GM12891 (cell line): ENCODE data around the gene CS.

ENCODE experiments used
- DNase-seq: peaks from one replicate; pipeline ENCODE4 v3.0.0; 2011; ENCODE audit warnings: low spot score; ENCODE audit not compliant: insufficient read length
- FAIRE-seq: peaks from 2 replicates; lab custom pipeline; 2011; peaks lifted over from hg19 to GRCh38; lab: Jason Lieb, UNC
- PAX5 ChIP-seq: IDR thresholded peaks from 2 replicates; pipeline ENCODE4 v1.6.1; 2011; ENCODE audit warnings: low read length, moderate library complexity, mild to moderate bottlenecking; ENCODE audit not compliant: insufficient read depth, severe bottlenecking
- POLR2A ChIP-seq: IDR thresholded peaks from 2 replicates; pipeline ENCODE4 v1.6.1; 2011; ENCODE audit warnings: low read depth, low read length, control low read depth
- POLR2AphosphoS5 ChIP-seq: IDR thresholded peaks from 2 replicates; pipeline ENCODE4 v1.6.1; 2011; ENCODE audit warnings: low read depth, low read length, control low read depth
- POU2F2 ChIP-seq: IDR thresholded peaks from 2 replicates; pipeline ENCODE4 v1.6.1; 2011; ENCODE audit warnings: low read depth, mild to moderate bottlenecking, control low read depth, low read length, moderate library complexity
- SPI1 ChIP-seq: IDR thresholded peaks from 2 replicates; pipeline ENCODE4 v1.6.1; 2011; ENCODE audit warnings: low read depth, low read length, control low read depth
- TAF1 ChIP-seq: IDR thresholded peaks from 2 replicates; pipeline ENCODE4 v1.6.1; 2011; ENCODE audit warnings: low read depth, low read length, control low read depth

CS gene

GRCh38 chr12:56261503-56262232 is 38.5 kb downstream of the CS start:
- TF ChIP-seq TAF1 = no peak
- TF ChIP-seq POLR2AphosphoS5 = no peak
- TF ChIP-seq POU2F2 = no peak
- no peak for TF ChIP-seq SPI1
- TF ChIP-seq PAX5 = no peak
- no peak for TF ChIP-seq POLR2A
- DNase-seq = no peak
- no peak for FAIRE-seq

GRCh38 chr12:56260921-56261320 is 39.2 kb downstream of the CS start:
- no peak for FAIRE-seq
- TF ChIP-seq POLR2A (no peak), PAX5 (no peak), SPI1 (no peak), POU2F2 (no peak), POLR2AphosphoS5 (no peak), TAF1 (no peak)
- no peak for DNase-seq

GRCh38 chr12:56260380-56260779 is 39.8 kb downstream of the CS start:
- TF ChIP-seq POU2F2 (no peak), SPI1 (no peak), TAF1 (no peak), POLR2AphosphoS5 (no peak), POLR2A (no peak), PAX5 (no peak)
- DNase-seq = no peak
- no peak for FAIRE-seq

- FAIRE-seq (no peak), DNase-seq (no peak)
- no peak for TF ChIP-seq POLR2A
- no peak for TF ChIP-seq PAX5
- TF ChIP-seq POU2F2 = no peak
- TF ChIP-seq SPI1 = no peak
- TF ChIP-seq POLR2AphosphoS5 = no peak
- no peak for TF ChIP-seq TAF1
Measured at GRCh38 chr12:56258820-56259183, 41.3 kb downstream of the CS start.

GRCh38 chr12:56258068-56258819 is 41.9 kb downstream of the CS start, which contains the start of gene ANKRD52:
ANKRD52 (minus strand) TSS chr12:56258384; CDS start chr12:56258269, 115 bp downstream.
- DNase-seq = peak; percentile 97
- TF ChIP-seq TAF1 (no peak), PAX5 (no peak), POU2F2 (no peak), POLR2AphosphoS5 (no peak), SPI1 (no peak), POLR2A (no peak)
- peak; percentile 79 for FAIRE-seq

GRCh38 chr12:56257491-56258067 is 42.6 kb downstream of the CS start:
- DNase-seq (no peak), FAIRE-seq (peak; percentile 50)
- TF ChIP-seq SPI1 = no peak
- no peak for TF ChIP-seq POLR2A
- no peak for TF ChIP-seq POLR2AphosphoS5
- TF ChIP-seq POU2F2 = no peak
- no peak for TF ChIP-seq PAX5
- no peak for TF ChIP-seq TAF1

GRCh38 chr12:56257071-56257470 is 43.1 kb downstream of the CS start:
- TF ChIP-seq POLR2A (no peak), POU2F2 (no peak), PAX5 (no peak), TAF1 (no peak), SPI1 (no peak), POLR2AphosphoS5 (no peak)
- FAIRE-seq (no peak), DNase-seq (no peak)

GRCh38 chr12:56256326-56256960 is 43.7 kb downstream of the CS start:
- DNase-seq = no peak
- no peak for TF ChIP-seq PAX5
- no peak for TF ChIP-seq POLR2AphosphoS5
- TF ChIP-seq POU2F2 = no peak
- no peak for TF ChIP-seq TAF1
- TF ChIP-seq SPI1 = no peak
- TF ChIP-seq POLR2A = no peak
- FAIRE-seq = no peak

GRCh38 chr12:56255671-56256070 is 44.5 kb downstream of the CS start:
- DNase-seq (no peak), FAIRE-seq (no peak)
- TF ChIP-seq PAX5 = no peak
- no peak for TF ChIP-seq TAF1
- no peak for TF ChIP-seq POLR2AphosphoS5
- no peak for TF ChIP-seq POLR2A
- no peak for TF ChIP-seq POU2F2
- no peak for TF ChIP-seq SPI1

GRCh38 chr12:56253091-56253490 is 47.0 kb downstream of the CS start:
- FAIRE-seq = no peak
- no peak for DNase-seq
- no peak for TF ChIP-seq SPI1
